SK-N-MC (cell line): ENCODE data around the gene TNKS1BP1.

Source experiments
- DNase-seq: peaks from one replicate; pipeline ENCODE4 v3.0.0-alpha.2; 2011; ENCODE audit warnings: low read depth, low spot score
- H3K27ac ChIP-seq: fragments of 200-600 bp; sonication (generic); 2 replicates; pipeline ENCODE4 v1.5.1; 2016; ENCODE audit warnings: mixed run types
- H3K36me3 ChIP-seq: fragments of 200-600 bp; sonication (generic); 2 replicates; pipeline ENCODE4 v1.6.1; 2017; ENCODE audit warnings: antibody characterized with exemption, low read length, mixed read lengths; ENCODE audit not compliant: insufficient read depth
- H3K4me3 ChIP-seq: fragments of 200-600 bp; sonication (generic); 2 replicates; pipeline ENCODE4 v1.5.1; 2016
- H3K9ac ChIP-seq: fragments of 200-600 bp; sonication (generic); 2 replicates; pipeline ENCODE4 v1.8.0; 2017; ENCODE audit warnings: mixed run types, mixed read lengths; ENCODE audit not compliant: insufficient read length
- H3K9me3 ChIP-seq: fragments of 200-600 bp; sonication (generic); 2 replicates; pipeline ENCODE4 v1.6.1; 2017; ENCODE audit warnings: low read depth, mild to moderate bottlenecking, antibody characterized with exemption, low read length, moderate library complexity, mixed read lengths
- EZH2 ChIP-seq: fragments of 200-600 bp; sonication (generic); IDR thresholded peaks from one replicate; pipeline ENCODE4 v1.6.1; 2017; ENCODE audit warnings: antibody characterized with exemption
- FOXP2 ChIP-seq: optimal IDR thresholded peaks from 2 replicates; pipeline ENCODE3; 2011; ENCODE audit warnings: mild to moderate bottlenecking, moderate library complexity; ENCODE audit not compliant: insufficient read depth; ENCODE audit errors: extremely low read length, control extremely low read depth
- POLR2AphosphoS5 ChIP-seq: IDR thresholded peaks from 2 replicates; pipeline ENCODE4 v1.6.1; 2012; ENCODE audit warnings: mild to moderate bottlenecking, low read depth, low read length, borderline replicate concordance

Gene TNKS1BP1

GRCh38 chr11:57321388-57322255, 3.1 kb downstream of the TNKS1BP1 start:
- Histone ChIP-seq H3K9me3 (no peaks in the 10 kb centered on the region), H3K27ac (peak overlapping the region; percentile 89), H3K4me3 (peak overlapping the region; percentile 79), H3K9ac (peak overlapping the region; percentile 30), H3K36me3 (peaks cover 60% of the 10 kb centered on the region)
- no peak for DNase-seq
- TF ChIP-seq POLR2AphosphoS5 (no peak), FOXP2 (no peak), EZH2 (no peak)

GRCh38 chr11:57320719-57321387, 3.9 kb downstream of the TNKS1BP1 start:
- no peak overlapping the region for H3K27ac ChIP-seq

GRCh38 chr11:57320067-57320718, 4.6 kb downstream of the TNKS1BP1 start:
- TF ChIP-seq FOXP2: no peak
- TF ChIP-seq POLR2AphosphoS5: no peak
- no peak for TF ChIP-seq EZH2
- Histone ChIP-seq H3K9ac (no peak overlapping the region), H3K9me3 (no peaks in the 10 kb centered on the region), H3K4me3 (no peak overlapping the region), H3K36me3 (peaks cover 60% of the 10 kb centered on the region), H3K27ac (no peak overlapping the region)
- DNase-seq: no peak

More at GRCh38 chr11:57320719-57321387, 3.9 kb downstream of the TNKS1BP1 start:
- no peak for DNase-seq
- no peak overlapping the region for H3K9ac ChIP-seq
- H3K36me3 ChIP-seq: peaks cover 60% of the 10 kb centered on the region
- no peaks in the 10 kb centered on the region for H3K9me3 ChIP-seq
- TF ChIP-seq EZH2 (no peak), FOXP2 (no peak), POLR2AphosphoS5 (no peak)
- H3K4me3 ChIP-seq: peak overlapping the region; percentile 79; the same call in 1 of the 2 replicates

- no peak overlapping the region for H3K27ac ChIP-seq
- no peak for DNase-seq
Observed at GRCh38 chr11:57318178-57318577, 6.6 kb downstream of the TNKS1BP1 start.

GRCh38 chr11:57316017-57316416, 8.7 kb downstream of the TNKS1BP1 start:
- H3K27ac ChIP-seq: no peak overlapping the region
- H3K9ac ChIP-seq: no peak overlapping the region
- DNase-seq: no peak
- TF ChIP-seq FOXP2 (no peak), POLR2AphosphoS5 (no peak), EZH2 (no peak)
- H3K36me3 ChIP-seq: peaks cover 82% of the 10 kb centered on the region
- no peak overlapping the region for H3K4me3 ChIP-seq
- no peaks in the 10 kb centered on the region for H3K9me3 ChIP-seq

More at GRCh38 chr11:57318178-57318577, 6.6 kb downstream of the TNKS1BP1 start:
- Histone ChIP-seq H3K4me3 (no peak overlapping the region), H3K9ac (no peak overlapping the region), H3K36me3 (peaks cover 80% of the 10 kb centered on the region), H3K9me3 (no peaks in the 10 kb centered on the region)
- TF ChIP-seq FOXP2: no peak

GRCh38 chr11:57315491-57315890, 9.3 kb downstream of the TNKS1BP1 start:
- Histone ChIP-seq H3K36me3 (peaks cover 81% of the 10 kb centered on the region), H3K4me3 (no peak overlapping the region), H3K9ac (no peak overlapping the region), H3K9me3 (no peaks in the 10 kb centered on the region), H3K27ac (no peak overlapping the region)
- TF ChIP-seq POLR2AphosphoS5: no peak
- TF ChIP-seq EZH2: no peak
- TF ChIP-seq FOXP2: no peak
- no peak for DNase-seq

GRCh38 chr11:57314221-57314973, 10.4 kb downstream of the TNKS1BP1 start:
- DNase-seq: no peak
- Histone ChIP-seq H3K9ac (no peak overlapping the region), H3K36me3 (peaks cover 83% of the 10 kb centered on the region), H3K27ac (no peak overlapping the region), H3K9me3 (no peaks in the 10 kb centered on the region), H3K4me3 (no peak overlapping the region)
- no peak for TF ChIP-seq EZH2
- TF ChIP-seq POLR2AphosphoS5: no peak
- no peak for TF ChIP-seq FOXP2

GRCh38 chr11:57313788-57314135, 11.0 kb downstream of the TNKS1BP1 start:
- Histone ChIP-seq H3K36me3 (peaks cover 86% of the 10 kb centered on the region), H3K4me3 (no peak overlapping the region), H3K9me3 (no peaks in the 10 kb centered on the region), H3K9ac (no peak overlapping the region), H3K27ac (no peak overlapping the region)
- TF ChIP-seq POLR2AphosphoS5 (no peak), FOXP2 (no peak), EZH2 (no peak)
- DNase-seq: no peak
